ENCODE results near the gene OPN1SW.

The OPN1SW gene

GRCh38 chr7:128740996-128741395 is 34.6 kb downstream of the OPN1SW start:
- Histone ChIP-seq H3K36me3 (no peaks in the 10 kb centered on the region), H3K4me1 (ENCODE audit: control insufficient read depth in 1 of 2, insufficient read depth in 1 of 2, low read depth in 1 of 2, low read length in 1 of 2) (peaks cover 15 to 25% of the 10 kb centered on the region in 2 experiments), H3K4me3 (ENCODE audit: low read depth in 1 of 2, low read length in 1 of 2) (no peak overlapping the region), H3K9me3 (no peaks in the 10 kb centered on the region), H3K27me3 (no peaks in the 10 kb centered on the region), H3K27ac (no peak overlapping the region)
- TF ChIP-seq CTCF (IDR thresholded peaks at IDR 0.05), result no peak

GRCh38 chr7:128739990-128740682 is 35.5 kb downstream of the OPN1SW start:
- Histone ChIP-seq H3K27me3 (no peaks in the 10 kb centered on the region), H3K36me3 (no peaks in the 10 kb centered on the region), H3K4me3 (ENCODE audit: low read depth in 1 of 2, low read length in 1 of 2) (peak overlapping the region; percentile 83 to 89), H3K27ac (peak overlapping the region; percentile 70), H3K9me3 (no peaks in the 10 kb centered on the region), H3K4me1 (ENCODE audit: control insufficient read depth in 1 of 2, insufficient read depth in 1 of 2, low read depth in 1 of 2, low read length in 1 of 2) (peaks cover 19 to 34% of the 10 kb centered on the region in 2 experiments)
- TF ChIP-seq CTCF (IDR thresholded peaks at IDR 0.05), result no peak

GRCh38 chr7:128739048-128739962 is 36.3 kb downstream of the OPN1SW start, which contains the start of gene CALU:
Gene CALU, plus strand, starts transcription at chr7:128739359. Its CDS starts 9,225 bp downstream, at chr7:128748584.
- peak within 1 kb of the TSS; percentile 70 for H3K27ac ChIP-seq
- H3K27me3 ChIP-seq, result no peaks in the 10 kb centered on the region
- TF ChIP-seq CTCF (IDR thresholded peaks at IDR 0.05), result peak; percentile 21
- H3K4me1 ChIP-seq (ENCODE audit: control insufficient read depth in 1 of 2, insufficient read depth in 1 of 2, low read depth in 1 of 2, low read length in 1 of 2), result peaks cover 25 to 39% of the 10 kb centered on the region in 2 experiments
- H3K9me3 ChIP-seq, result no peaks in the 10 kb centered on the region
- no peaks in the 10 kb centered on the region for H3K36me3 ChIP-seq
- peak within 1 kb of the TSS; percentile 83 to 89 for H3K4me3 ChIP-seq (ENCODE audit: low read depth in 1 of 2, low read length in 1 of 2)

DNA sequence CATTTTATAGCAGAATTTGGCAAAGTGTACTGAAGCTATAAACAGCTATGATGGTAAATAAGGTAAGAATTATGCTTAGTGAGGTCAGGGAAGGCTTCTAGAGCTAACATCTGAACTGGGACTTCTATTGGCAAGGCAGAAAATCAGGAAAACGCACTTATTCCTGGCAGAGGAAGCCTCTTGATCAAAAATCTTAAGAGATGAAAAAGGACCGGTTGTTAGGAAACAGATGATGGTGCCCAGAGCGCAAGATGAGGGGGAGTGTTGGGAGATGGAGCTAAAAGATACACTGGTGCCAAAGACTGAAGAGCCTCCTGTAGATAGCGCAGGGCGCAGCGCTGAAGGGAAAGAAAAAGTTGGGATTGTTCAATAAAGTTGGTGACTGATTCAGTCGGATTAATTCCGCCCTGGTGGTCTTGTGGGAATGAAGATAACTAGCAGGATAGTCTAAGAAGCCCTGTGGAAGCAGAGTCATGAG is 37.0 kb downstream of the OPN1SW start:
- H3K9me3 ChIP-seq, result no peaks in the 10 kb centered on the region
- H3K27me3 ChIP-seq, result no peaks in the 10 kb centered on the region
- H3K4me1 ChIP-seq (ENCODE audit: control insufficient read depth in 1 of 2, insufficient read depth in 1 of 2, low read depth in 1 of 2, low read length in 1 of 2), result peaks cover 25 to 39% of the 10 kb centered on the region in 2 experiments
- peak overlapping the region; percentile 70 for H3K27ac ChIP-seq
- no peak for TF ChIP-seq CTCF (IDR thresholded peaks at IDR 0.05)
- H3K4me3 ChIP-seq (ENCODE audit: low read depth in 1 of 2, low read length in 1 of 2), result peak overlapping the region; percentile 83 to 89
- H3K36me3 ChIP-seq, result no peaks in the 10 kb centered on the region

GRCh38 chr7:128737867-128738385 is 37.7 kb downstream of the OPN1SW start:
- H3K27ac ChIP-seq, result no peak overlapping the region
- TF ChIP-seq CTCF (IDR thresholded peaks at IDR 0.05), result no peak
- H3K4me1 ChIP-seq (ENCODE audit: control insufficient read depth in 1 of 2, insufficient read depth in 1 of 2, low read depth in 1 of 2, low read length in 1 of 2), result peaks cover 25 to 39% of the 10 kb centered on the region in 2 experiments
- H3K36me3 ChIP-seq, result no peaks in the 10 kb centered on the region
- no peaks in the 10 kb centered on the region for H3K27me3 ChIP-seq
- no peak overlapping the region for H3K4me3 ChIP-seq (ENCODE audit: low read depth in 1 of 2, low read length in 1 of 2)
- H3K9me3 ChIP-seq, result no peaks in the 10 kb centered on the region

Data from neutrophil (primary cell).